Measurements from ENCODE around the gene KMT2E.

GRCh38 chr7:105011141-105011830 is 2.7 kb upstream of the KMT2E start:
- no peak for TF ChIP-seq CTCF (IDR thresholded peaks at IDR 0.05; ENCODE audit: low read depth, low read length)
- no peak for TF ChIP-seq MAX (IDR thresholded peaks at IDR 0.05; ENCODE audit: low read depth, low read length)
- TF ChIP-seq POLR2A (IDR thresholded peaks at IDR 0.05; ENCODE audit: extremely low read depth, insufficient read length) = no peak
- no peak for TF ChIP-seq MYC (IDR thresholded peaks at IDR 0.05; ENCODE audit: low read depth, low read length)

Measured in NB4 (cell line).